GM12878 (cell line): ENCODE data around the gene FRMD3. TPM values are rescaled to one million over a fixed set of nuclear protein-coding genes. Genes with fewer than 3 reads are reported as not detected.

Experiments used
- ATAC-seq: fragments of 200-7000 bp; cut with Tn5 transposase; 3 replicates; pipeline ENCODE4 v1.9.1; 2020; ENCODE audit warnings: mild to moderate bottlenecking, moderate library complexity
- BruUV-seq: library from RNA; stranded (reverse); fragments of 400-500 nt; replicated peaks from 2 replicates; lab custom pipeline; 2021; lab: Mats Ljungman, UMichigan
- CTCF ChIA-PET: fragments of 300-600 bp; sonication (Branson Sonifier 250); formaldehyde crosslinking; extraction: SDS; loops from one replicate; lab custom pipeline; 2021; ENCODE audit warnings: inconsistent platforms; lab: Yijun Ruan, JAX
- POLR2A ChIA-PET: fragments of 350-600 bp; formaldehyde crosslinking; extraction: SDS; loops from one replicate; lab custom pipeline; 2021; ENCODE audit warnings: inconsistent platforms; lab: Charles Lee
- RAD21 ChIA-PET: fragments of 300-600 bp; sonication (Branson Sonifier 250); formaldehyde crosslinking; loops from one replicate; lab custom pipeline; 2023; ENCODE audit warnings: antibody characterized with exemption; ENCODE audit not compliant: unreplicated experiment; lab: Charles Lee
- SMC1A ChIA-PET: fragments of 300-600 bp; sonication (Branson Sonifier 250); formaldehyde crosslinking; loops from one replicate; lab custom pipeline; 2023; ENCODE audit not compliant: unreplicated experiment, uncharacterized antibody; lab: Charles Lee
- DNase-seq: peaks from one replicate; pipeline ENCODE4 v3.0.0-alpha.2; 2011; ENCODE audit warnings: low read depth, low spot score
- FAIRE-seq: peaks from 3 replicates; lab custom pipeline; 2011; peaks lifted over from hg19 to GRCh38; lab: Jason Lieb, UNC
- H2AFZ ChIP-seq: 2 replicates; pipeline ENCODE4 v1.6.0; 2011; ENCODE audit warnings: low read depth, low read length, control low read depth; ENCODE audit not compliant: control insufficient read depth
- H3K27ac ChIP-seq: 2 replicates; pipeline ENCODE4 v1.5.1; 2011; ENCODE audit warnings: control low read depth; ENCODE audit not compliant: control insufficient read depth, insufficient read depth
- H3K27me3 ChIP-seq, 2 experiments: replicated peaks in 1 of 2; 2 replicates each; pipeline versions ENCODE4 v1.6.0 to v1.6.1; 2011; ENCODE audit warnings: low read length in 1 of 2; ENCODE audit not compliant: control insufficient read depth in 2 of 2, insufficient read depth in 2 of 2
- H3K36me3 ChIP-seq, 2 experiments: 2 replicates each; pipeline ENCODE4 v1.5.1; 2011; ENCODE audit warnings: low read length in 1 of 2; ENCODE audit not compliant: control insufficient read depth in 2 of 2, insufficient read depth in 2 of 2
- H3K4me1 ChIP-seq: 2 replicates; pipeline ENCODE4 v1.6.1; 2011; ENCODE audit warnings: mild to moderate bottlenecking, low read length, moderate library complexity, mixed read lengths; ENCODE audit not compliant: control insufficient read depth, insufficient read depth
- H3K4me2 ChIP-seq: 2 replicates; pipeline ENCODE4 v1.6.0; 2011; ENCODE audit warnings: control low read depth; ENCODE audit not compliant: control insufficient read depth, insufficient read depth
- H3K4me3 ChIP-seq: fragments of 200-600 bp; sonication (generic); 2 replicates; pipeline ENCODE4 v1.5.1; 2016
- H3K79me2 ChIP-seq: 2 replicates; pipeline ENCODE4 v1.6.0; 2011; ENCODE audit warnings: low read length; ENCODE audit not compliant: control insufficient read depth, insufficient read depth
- H3K9ac ChIP-seq: 2 replicates; pipeline ENCODE4 v1.8.0; 2011; ENCODE audit warnings: low read length, control low read depth, mixed read lengths; ENCODE audit not compliant: control insufficient read depth, insufficient read depth
- H3K9me3 ChIP-seq: replicated peaks from 3 replicates; pipeline ENCODE4 v1.5.1; 2011; ENCODE audit warnings: mild to moderate bottlenecking, low read length; ENCODE audit not compliant: control insufficient read depth, insufficient read depth
- H4K20me1 ChIP-seq: 2 replicates; pipeline ENCODE4 v1.6.0; 2011; ENCODE audit not compliant: control insufficient read depth, insufficient read depth
- CBFB ChIP-seq: IDR thresholded peaks from 2 replicates; pipeline ENCODE4 v1.6.1; 2016; ENCODE audit warnings: antibody characterized with exemption, low read depth
- CHD2 ChIP-seq: IDR thresholded peaks from 2 replicates; pipeline ENCODE4 v1.6.1; 2011; ENCODE audit warnings: low read depth, low read length, improper control_type of control experiment, borderline replicate concordance
- EGR1 ChIP-seq, 2 experiments: IDR thresholded peaks; 1 replicate in 1 of 2; 2 replicates in 1 of 2; pipeline ENCODE4 v1.6.1; 2011 to 2012; ENCODE audit warnings: low read depth in 2 of 2, low read length in 2 of 2, borderline replicate concordance in 1 of 2, mild to moderate bottlenecking in 1 of 2, moderate library complexity in 1 of 2
- FOXK2 ChIP-seq: fragments of 450-650 bp; IDR thresholded peaks from 2 replicates; pipeline ENCODE4 v1.6.1; 2017; ENCODE audit warnings: mild to moderate bottlenecking, moderate library complexity
- IRF4 ChIP-seq: IDR thresholded peaks from 2 replicates; pipeline ENCODE4 v1.6.1; 2011; ENCODE audit warnings: low read depth, low read length
- MTA2 ChIP-seq: fragments of 450-650 bp; IDR thresholded peaks from 2 replicates; pipeline ENCODE4 v1.6.1; 2016; ENCODE audit warnings: low read depth, mild to moderate bottlenecking, moderate library complexity
- MYB ChIP-seq: fragments of 150-350 bp; IDR thresholded peaks from 2 replicates; pipeline ENCODE4 v1.6.1; 2014; ENCODE audit warnings: mild to moderate bottlenecking, low read depth, low read length, borderline replicate concordance
- MYC ChIP-seq: IDR thresholded peaks from 2 replicates; pipeline ENCODE4 v1.6.1; 2011; ENCODE audit warnings: mild to moderate bottlenecking, low read length, moderate library complexity, inconsistent platforms; ENCODE audit not compliant: insufficient read depth, insufficient replicate concordance, insufficient read length, severe bottlenecking
- NFYB ChIP-seq: IDR thresholded peaks from 2 replicates; pipeline ENCODE4 v1.6.1; 2011; ENCODE audit warnings: low read depth, mild to moderate bottlenecking, low read length, improper control_type of control experiment, moderate library complexity; ENCODE audit not compliant: insufficient read depth
- RAD51 ChIP-seq: fragments of 450-650 bp; IDR thresholded peaks from 2 replicates; pipeline ENCODE4 v1.6.1; 2016; ENCODE audit warnings: moderate library complexity, mild to moderate bottlenecking, inconsistent platforms
- STAT3 ChIP-seq: IDR thresholded peaks from 2 replicates; pipeline ENCODE4 v1.6.1; 2011; ENCODE audit warnings: low read depth, low read length, improper control_type of control experiment
- TCF12 ChIP-seq: IDR thresholded peaks from 2 replicates; pipeline ENCODE4 v1.6.1; 2011; ENCODE audit warnings: low read depth, mild to moderate bottlenecking, low read length
- ZNF217 ChIP-seq: fragments of 450-650 bp; IDR thresholded peaks from 2 replicates; pipeline ENCODE4 v1.6.1; 2017; ENCODE audit warnings: antibody characterized with exemption, mild to moderate bottlenecking
- WGBS: methylation state at CpG from one replicate; pipeline ENCODE4 v1.1.6; 2016; ENCODE audit warnings: low lambda C conversion rate; ENCODE audit not compliant: insufficient replicate concordance, insufficient coverage; ENCODE audit errors: missing lambda C conversion rate; 5-methylcytosine and 5-hydroxymethylcytosine counted together
- in situ Hi-C: fragments of 300-500 bp; cut with MboI; formaldehyde crosslinking; loops from 9 replicates; pipeline ENCODE4 v1.14.3; 2018; ENCODE audit warnings: mixed read lengths
- intact Hi-C: fragments of 100-400 bp; cut with micrococcal nuclease; formaldehyde crosslinking; loops from one replicate; pipeline ENCODE4 v1.14.2; 2022; ENCODE audit not compliant: unreplicated experiment
- polyA plus RNA-seq, 11 experiments: library from polyadenylated mRNA; depleted of rRNA in 4 of 11; unstranded in 6 of 11; stranded (reverse) in 5 of 11; fragments of >200 nt; fragmentation: Nextera tagmentation in 4 of 11; fragmentation: Illumina TruSeq in 1 of 11; extraction: Ambion mirVana in 4 of 11; extraction: Trizol in 1 of 11; gene quantifications; 1 replicate in 1 of 11; 2 replicates in 10 of 11; pipeline versions ENCODE4 v1.2.1 to v1.2.3, GENCODE V29; 2011 to 2016; ENCODE audit warnings: inconsistent platforms in 2 of 11, missing spikeins in 2 of 11, low read depth in 1 of 11
- total RNA-seq, 4 experiments: library from RNA; depleted of rRNA in 3 of 4; stranded (reverse); fragments of >200 nt in 3 of 4; fragmentation: Illumina TruSeq in 1 of 4; extraction: Trizol in 1 of 4; gene quantifications; 2 replicates each; pipeline versions ENCODE4 v1.2.1 to v1.2.3, GENCODE V29; 2013 to 2021
- TF ChIP-seq, protein P1 (sequence below): fragments of 450-650 bp; IDR thresholded peaks from 2 replicates; pipeline ENCODE4 v1.6.1; 2016; ENCODE audit warnings: mild to moderate bottlenecking, moderate library complexity, borderline replicate concordance
- TF ChIP-seq, protein P2 (sequence below): IDR thresholded peaks from 2 replicates; pipeline ENCODE4 v1.6.1; 2011; ENCODE audit warnings: borderline replicate concordance, low read depth, mild to moderate bottlenecking, moderate library complexity, low read length; ENCODE audit not compliant: insufficient read depth, poor library complexity, severe bottlenecking

FRMD3 gene
- total and polyA plus RNA-seq, 10 of the 15 experiments (the other 5 are each of a cell fraction or from before 2014, with no cell fraction given), result 0.04 to 0.68 (median 0.21) TPM; not detected in 1

DNA sequence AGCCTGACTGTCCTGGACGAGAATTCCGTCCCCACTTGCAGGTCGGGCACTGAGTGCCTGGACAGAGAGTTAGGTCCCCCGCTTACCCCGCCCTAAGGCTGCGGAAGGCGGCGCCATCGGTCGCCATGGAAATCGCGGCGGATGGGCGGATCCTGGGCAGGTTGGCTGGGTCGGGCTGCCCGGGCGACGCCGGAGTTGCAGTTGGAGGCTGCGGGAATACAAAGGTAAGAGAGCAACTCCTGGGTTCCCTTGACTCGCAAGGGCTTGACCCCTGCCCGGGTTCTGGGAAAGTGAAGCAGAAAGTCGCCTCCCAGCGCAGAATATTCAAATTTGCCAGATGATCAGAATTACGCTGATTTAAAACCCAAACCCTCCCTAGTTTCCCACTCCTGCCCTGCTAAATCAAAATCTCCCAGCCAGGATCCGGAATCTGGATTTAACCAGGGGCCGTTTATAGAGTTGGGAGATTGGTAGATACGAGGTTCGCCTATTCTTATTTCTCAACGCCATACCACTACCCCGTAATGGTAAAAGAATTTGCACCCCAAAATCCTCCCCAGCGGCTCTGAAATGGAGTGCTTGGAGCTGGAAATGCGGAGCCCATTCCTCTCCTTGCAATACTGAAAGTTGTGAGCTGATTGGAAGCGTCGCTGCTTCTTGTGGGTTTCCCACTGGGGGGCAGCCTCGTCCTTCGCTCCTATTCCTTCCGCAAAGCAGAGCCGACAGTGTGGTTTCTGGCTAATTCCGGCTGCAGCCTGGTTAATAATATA lies 318.9 kb downstream of the FRMD3 start:
- POLR2A ChIA-PET, result no interaction called here
- Histone ChIP-seq H3K27me3 (peaks cover 0 to 3% of the 10 kb centered on the region in 2 experiments; a peak in 1 of 4 replicates), H3K27ac (no peak overlapping the region), H3K9me3 (no peaks in the 10 kb centered on the region), H2AFZ (no peak overlapping the region), H3K9ac (no peak overlapping the region), H3K36me3 (no peaks in the 10 kb centered on the region), H3K4me3 (no peak overlapping the region), H3K4me2 (no peak overlapping the region), H4K20me1 (no peaks in the 10 kb centered on the region), H3K79me2 (no peaks in the 10 kb centered on the region), H3K4me1 (no peaks in the 10 kb centered on the region)
- SMC1A ChIA-PET, result interaction anchor here (0.5 kb wide), 1 partner anchor 307 kb away, joined by 3 read pairs; no protein-coding TSS in a partner anchor
- RAD21 ChIA-PET, result no interaction called here
- no peak for ATAC-seq
- no peak for DNase-seq
- CTCF ChIA-PET, result no interaction called here
- no peak for TF ChIP-seq TCF12
- no peak for TF ChIP-seq NFYB
- no peak for TF ChIP-seq ZNF217
- TF ChIP-seq RAD51, result no peak
- TF ChIP-seq, protein P1, sequence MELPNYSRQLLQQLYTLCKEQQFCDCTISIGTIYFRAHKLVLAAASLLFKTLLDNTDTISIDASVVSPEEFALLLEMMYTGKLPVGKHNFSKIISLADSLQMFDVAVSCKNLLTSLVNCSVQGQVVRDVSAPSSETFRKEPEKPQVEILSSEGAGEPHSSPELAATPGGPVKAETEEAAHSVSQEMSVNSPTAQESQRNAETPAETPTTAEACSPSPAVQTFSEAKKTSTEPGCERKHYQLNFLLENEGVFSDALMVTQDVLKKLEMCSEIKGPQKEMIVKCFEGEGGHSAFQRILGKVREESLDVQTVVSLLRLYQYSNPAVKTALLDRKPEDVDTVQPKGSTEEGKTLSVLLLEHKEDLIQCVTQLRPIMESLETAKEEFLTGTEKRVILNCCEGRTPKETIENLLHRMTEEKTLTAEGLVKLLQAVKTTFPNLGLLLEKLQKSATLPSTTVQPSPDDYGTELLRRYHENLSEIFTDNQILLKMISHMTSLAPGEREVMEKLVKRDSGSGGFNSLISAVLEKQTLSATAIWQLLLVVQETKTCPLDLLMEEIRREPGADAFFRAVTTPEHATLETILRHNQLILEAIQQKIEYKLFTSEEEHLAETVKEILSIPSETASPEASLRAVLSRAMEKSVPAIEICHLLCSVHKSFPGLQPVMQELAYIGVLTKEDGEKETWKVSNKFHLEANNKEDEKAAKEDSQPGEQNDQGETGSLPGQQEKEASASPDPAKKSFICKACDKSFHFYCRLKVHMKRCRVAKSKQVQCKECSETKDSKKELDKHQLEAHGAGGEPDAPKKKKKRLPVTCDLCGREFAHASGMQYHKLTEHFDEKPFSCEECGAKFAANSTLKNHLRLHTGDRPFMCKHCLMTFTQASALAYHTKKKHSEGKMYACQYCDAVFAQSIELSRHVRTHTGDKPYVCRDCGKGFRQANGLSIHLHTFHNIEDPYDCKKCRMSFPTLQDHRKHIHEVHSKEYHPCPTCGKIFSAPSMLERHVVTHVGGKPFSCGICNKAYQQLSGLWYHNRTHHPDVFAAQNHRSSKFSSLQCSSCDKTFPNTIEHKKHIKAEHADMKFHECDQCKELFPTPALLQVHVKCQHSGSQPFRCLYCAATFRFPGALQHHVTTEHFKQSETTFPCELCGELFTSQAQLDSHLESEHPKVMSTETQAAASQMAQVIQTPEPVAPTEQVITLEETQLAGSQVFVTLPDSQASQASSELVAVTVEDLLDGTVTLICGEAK, result no peak
- no peak for TF ChIP-seq MYC
- TF ChIP-seq FOXK2, result no peak
- no peak for TF ChIP-seq CBFB
- no peak for TF ChIP-seq STAT3
- no peak for TF ChIP-seq EGR1 (IDR thresholded peaks at IDR 0.05; ENCODE audit: borderline replicate concordance in 1 of 2, low read depth in 2 of 2, low read length in 2 of 2)
- no peak for TF ChIP-seq MTA2
- TF ChIP-seq MYB, result no peak
- no peak for TF ChIP-seq CHD2
- TF ChIP-seq, protein P2, sequence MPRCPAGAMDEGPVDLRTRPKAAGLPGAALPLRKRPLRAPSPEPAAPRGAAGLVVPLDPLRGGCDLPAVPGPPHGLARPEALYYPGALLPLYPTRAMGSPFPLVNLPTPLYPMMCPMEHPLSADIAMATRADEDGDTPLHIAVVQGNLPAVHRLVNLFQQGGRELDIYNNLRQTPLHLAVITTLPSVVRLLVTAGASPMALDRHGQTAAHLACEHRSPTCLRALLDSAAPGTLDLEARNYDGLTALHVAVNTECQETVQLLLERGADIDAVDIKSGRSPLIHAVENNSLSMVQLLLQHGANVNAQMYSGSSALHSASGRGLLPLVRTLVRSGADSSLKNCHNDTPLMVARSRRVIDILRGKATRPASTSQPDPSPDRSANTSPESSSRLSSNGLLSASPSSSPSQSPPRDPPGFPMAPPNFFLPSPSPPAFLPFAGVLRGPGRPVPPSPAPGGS, result no peak
- no peak for TF ChIP-seq IRF4
- BruUV-seq, result no TSS peak
- WGBS, result 33% methylated on average over 40 of the region's 40 CpGs
- in situ Hi-C loops, result no loop called here
- intact Hi-C loops, result no loop called here
- no peak for FAIRE-seq
